GM12892 (cell line): Measurements from ENCODE around the gene TPT1.

Experiments
- POLR2A ChIP-seq: IDR thresholded peaks from 2 replicates; pipeline ENCODE4 v1.6.1; 2011; ENCODE audit warnings: low read depth, low read length, control low read depth
- POLR2AphosphoS5 ChIP-seq: IDR thresholded peaks from 2 replicates; pipeline ENCODE4 v1.6.1; 2011; ENCODE audit warnings: low read depth, low read length, control low read depth
- TAF1 ChIP-seq: IDR thresholded peaks from 2 replicates; pipeline ENCODE4 v1.6.1; 2011; ENCODE audit warnings: low read depth, mild to moderate bottlenecking, control low read depth, low read length, borderline replicate concordance

GRCh38 chr13:45372189-45373161 lies 31.5 kb upstream of the TPT1 start:
- no peak for TF ChIP-seq TAF1
- TF ChIP-seq POLR2AphosphoS5 = no peak
- no peak for TF ChIP-seq POLR2A
